Stimulated activated memory B cell treated with anti-CD40 and anti-IgM and Interleukin-4, amounts not matched to agents 10 μg/mL and 1 μg/mL and 100 μg/mL, for 72 hours (primary cell): ENCODE data around the gene SIPA1L3.
A peak's percentile ranks its signal among the peaks of the same experiment; 100 is the strongest.

Experiments used
- ATAC-seq: fragments of 150-1000 bp; cut with Tn5 transposase; 2 replicates; pipeline ENCODE4 v1.10.0; 2021
- H3K27ac Mint-ChIP-seq: one replicate; pipeline ENCODE4 v1.8.0; 2022; ENCODE audit warnings: mild to moderate bottlenecking, mixed read lengths
- H3K27me3 Mint-ChIP-seq: one replicate; pipeline ENCODE4 v1.8.0; 2022; ENCODE audit warnings: mixed read lengths
- H3K36me3 Mint-ChIP-seq: one replicate; pipeline ENCODE4 v1.8.0; 2022; ENCODE audit warnings: mixed read lengths
- H3K4me1 Mint-ChIP-seq: one replicate; pipeline ENCODE4 v1.8.0; 2022; ENCODE audit warnings: mixed read lengths
- H3K4me3 Mint-ChIP-seq: one replicate; pipeline ENCODE4 v1.8.0; 2022; ENCODE audit warnings: mild to moderate bottlenecking, moderate library complexity, mixed read lengths
- H3K9me3 Mint-ChIP-seq: one replicate; pipeline ENCODE4 v1.8.0; 2022; ENCODE audit warnings: mixed read lengths

Gene SIPA1L3

GRCh38 chr19:37972803-37973202 is 65.8 kb downstream of the SIPA1L3 start:
- ATAC-seq: no peak
- peaks cover 71% of the 10 kb centered on the region for H3K4me1 Mint-ChIP-seq
- H3K4me3 Mint-ChIP-seq: no peak overlapping the region
- H3K27me3 Mint-ChIP-seq: no peaks in the 10 kb centered on the region
- no peak overlapping the region for H3K27ac Mint-ChIP-seq
- peaks cover 12% of the 10 kb centered on the region for H3K9me3 Mint-ChIP-seq
- peaks cover 60% of the 10 kb centered on the region for H3K36me3 Mint-ChIP-seq

DNA sequence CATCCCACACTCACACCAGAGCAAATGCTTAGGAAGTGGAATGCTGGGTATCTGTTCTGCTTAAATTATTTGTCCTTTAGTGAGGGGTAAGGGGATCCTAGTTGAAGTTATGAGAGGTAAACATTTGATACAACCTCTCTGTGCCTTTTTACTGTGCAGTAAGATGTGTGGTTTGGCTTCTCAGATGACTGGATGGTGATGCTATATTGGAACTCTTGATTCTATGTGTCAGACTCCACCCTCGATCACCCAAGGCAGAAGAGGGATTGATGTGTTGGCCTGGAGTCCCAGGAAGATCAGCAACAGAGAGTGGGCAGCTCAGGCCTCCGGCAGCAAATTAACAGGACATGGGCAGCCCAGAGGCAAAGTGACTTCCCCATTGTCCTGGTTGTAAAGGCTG is 66.7 kb downstream of the SIPA1L3 start:
- Mint-ChIP-seq H3K4me1 (peaks cover 69% of the 10 kb centered on the region), H3K27me3 (no peaks in the 10 kb centered on the region), H3K4me3 (no peak overlapping the region), H3K36me3 (peaks cover 57% of the 10 kb centered on the region), H3K27ac (peak overlapping the region; percentile 95), H3K9me3 (peaks cover 12% of the 10 kb centered on the region)
- ATAC-seq: no peak

DNA sequence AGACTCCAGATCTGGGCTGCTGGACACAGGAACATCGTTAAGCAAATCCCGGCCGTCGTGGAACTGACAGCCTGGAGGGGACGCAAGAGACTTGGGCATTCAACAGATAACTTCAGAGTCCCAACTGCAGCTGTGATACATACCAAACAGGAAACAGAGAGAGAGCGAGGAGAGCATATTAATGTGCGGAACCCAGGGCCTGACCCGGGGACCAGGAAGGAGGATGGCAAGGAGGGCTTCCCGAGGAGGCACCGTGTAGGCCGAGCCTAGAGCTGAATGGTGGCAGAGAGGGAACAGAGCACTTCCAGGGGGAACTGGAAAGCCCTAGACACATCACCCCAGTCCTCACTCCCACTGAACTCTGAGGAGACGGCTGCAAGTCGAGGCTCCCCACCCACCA is 68.1 kb downstream of the SIPA1L3 start:
- H3K9me3 Mint-ChIP-seq: peaks cover 12% of the 10 kb centered on the region
- peak overlapping the region; percentile 13 for H3K4me3 Mint-ChIP-seq
- peaks cover 70% of the 10 kb centered on the region for H3K4me1 Mint-ChIP-seq
- peak overlapping the region; percentile 95 for H3K27ac Mint-ChIP-seq
- H3K36me3 Mint-ChIP-seq: peaks cover 48% of the 10 kb centered on the region
- ATAC-seq: peak; percentile 34
- H3K27me3 Mint-ChIP-seq: no peaks in the 10 kb centered on the region

GRCh38 chr19:37975596-37976515 is 68.8 kb downstream of the SIPA1L3 start:
- peaks cover 78% of the 10 kb centered on the region for H3K4me1 Mint-ChIP-seq
- ATAC-seq: peak; percentile 5
- peaks cover 41% of the 10 kb centered on the region for H3K36me3 Mint-ChIP-seq
- peak overlapping the region; percentile 95 for H3K27ac Mint-ChIP-seq
- H3K27me3 Mint-ChIP-seq: no peaks in the 10 kb centered on the region
- peaks cover 11% of the 10 kb centered on the region for H3K9me3 Mint-ChIP-seq
- peak overlapping the region; percentile 39 for H3K4me3 Mint-ChIP-seq

- Mint-ChIP-seq H3K4me1 (peaks cover 76% of the 10 kb centered on the region), H3K27ac (peak overlapping the region; percentile 95), H3K27me3 (no peaks in the 10 kb centered on the region), H3K36me3 (peaks cover 25% of the 10 kb centered on the region), H3K4me3 (no peak overlapping the region), H3K9me3 (no peaks in the 10 kb centered on the region)
- ATAC-seq: no peak
Measured at GRCh38 chr19:37977391-37977790, 70.4 kb downstream of the SIPA1L3 start.

GRCh38 chr19:37977992-37978391 is 71.0 kb downstream of the SIPA1L3 start:
- Mint-ChIP-seq H3K4me3 (peak overlapping the region; percentile 21), H3K4me1 (peaks cover 82% of the 10 kb centered on the region), H3K27ac (peak overlapping the region; percentile 95), H3K36me3 (peaks cover 25% of the 10 kb centered on the region), H3K9me3 (no peaks in the 10 kb centered on the region), H3K27me3 (no peaks in the 10 kb centered on the region)
- ATAC-seq: no peak

DNA sequence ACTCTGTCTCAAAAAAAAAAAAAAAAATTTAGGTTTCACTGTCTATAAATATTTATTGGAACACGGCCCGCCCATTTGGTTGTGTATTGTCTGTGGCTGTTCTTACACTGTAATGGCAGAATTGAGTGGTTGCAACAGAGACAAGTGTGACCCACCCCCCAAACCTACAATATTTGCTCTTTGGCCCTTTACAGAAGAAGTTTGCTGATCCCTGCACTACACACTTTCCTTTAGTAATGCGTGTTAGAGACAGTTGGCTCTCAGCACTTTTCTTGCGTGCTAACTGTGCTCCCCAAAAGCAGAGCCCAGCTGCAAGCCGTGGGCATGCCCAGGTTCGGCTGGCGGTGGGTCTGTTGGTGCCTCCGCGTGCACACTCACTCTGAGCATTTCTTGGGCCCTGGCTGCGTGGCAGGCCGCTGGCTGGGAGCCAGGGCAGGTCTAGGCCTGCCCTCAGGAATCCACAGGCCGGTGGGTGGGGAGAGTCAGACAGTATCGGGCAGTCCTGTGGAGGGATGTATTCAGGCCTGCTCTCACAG is 72.6 kb downstream of the SIPA1L3 start:
- Mint-ChIP-seq H3K27ac (peak overlapping the region; percentile 95), H3K4me1 (peaks cover 84% of the 10 kb centered on the region), H3K9me3 (no peaks in the 10 kb centered on the region), H3K27me3 (no peaks in the 10 kb centered on the region), H3K4me3 (peak overlapping the region; percentile 59), H3K36me3 (peaks cover 24% of the 10 kb centered on the region)
- peak; percentile 77 for ATAC-seq

DNA sequence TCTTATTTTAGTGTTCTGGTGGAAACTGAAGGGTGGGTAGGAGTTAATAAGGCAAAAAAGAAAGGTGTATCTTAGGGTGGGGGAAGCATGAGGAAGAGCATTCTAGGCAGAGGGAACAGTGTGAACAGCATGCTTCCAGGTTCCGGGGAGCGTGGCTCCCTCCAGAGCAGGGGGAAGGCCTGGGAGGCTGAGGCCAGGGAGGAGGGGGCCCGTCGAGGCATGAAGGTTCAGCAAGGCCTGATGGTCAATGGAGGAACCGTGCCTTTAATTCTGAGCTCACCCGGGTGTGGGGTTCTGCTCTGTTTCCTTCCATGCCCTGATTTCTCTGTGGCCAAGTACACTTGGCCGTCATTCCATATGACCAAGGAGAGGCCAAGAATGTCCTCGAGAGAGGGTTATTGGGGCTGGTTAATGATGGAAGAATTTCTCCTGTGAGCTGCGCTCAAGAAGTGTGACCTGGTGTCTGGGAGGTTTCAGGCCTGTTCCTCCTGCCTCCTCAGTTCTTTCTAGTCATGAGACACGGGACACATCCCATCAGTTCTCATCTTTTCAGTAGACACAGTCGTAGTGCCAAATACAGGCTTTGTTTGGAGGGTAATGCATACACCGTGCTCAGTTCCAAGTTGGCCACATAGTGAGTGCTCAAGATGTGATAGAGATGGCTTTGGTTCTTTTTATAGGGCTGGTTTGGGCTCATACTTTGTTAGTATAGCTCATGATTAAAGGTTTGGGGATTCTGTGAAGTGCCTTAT is 73.6 kb downstream of the SIPA1L3 start:
- no peak for ATAC-seq
- Mint-ChIP-seq H3K4me1 (peaks cover 84% of the 10 kb centered on the region), H3K36me3 (peaks cover 15% of the 10 kb centered on the region), H3K27me3 (no peaks in the 10 kb centered on the region), H3K4me3 (peak overlapping the region; percentile 59), H3K9me3 (no peaks in the 10 kb centered on the region), H3K27ac (peak overlapping the region; percentile 95)

- Mint-ChIP-seq H3K36me3 (peaks cover 6% of the 10 kb centered on the region), H3K4me1 (peaks cover 85% of the 10 kb centered on the region), H3K27ac (peak overlapping the region; percentile 95), H3K4me3 (no peak overlapping the region), H3K9me3 (no peaks in the 10 kb centered on the region), H3K27me3 (no peaks in the 10 kb centered on the region)
- no peak for ATAC-seq
Measured at GRCh38 chr19:37981785-37982475, 74.9 kb downstream of the SIPA1L3 start.

- Mint-ChIP-seq H3K4me1 (peaks cover 90% of the 10 kb centered on the region), H3K4me3 (no peak overlapping the region), H3K27me3 (no peaks in the 10 kb centered on the region), H3K36me3 (peaks cover 6% of the 10 kb centered on the region), H3K9me3 (no peaks in the 10 kb centered on the region), H3K27ac (peak overlapping the region; percentile 95)
- ATAC-seq: no peak
Measured at GRCh38 chr19:37982655-37983054, 75.6 kb downstream of the SIPA1L3 start.

GRCh38 chr19:37983153-37983552 is 76.1 kb downstream of the SIPA1L3 start:
- ATAC-seq: no peak
- H3K27me3 Mint-ChIP-seq: no peaks in the 10 kb centered on the region
- H3K27ac Mint-ChIP-seq: peak overlapping the region; percentile 95
- peaks cover 90% of the 10 kb centered on the region for H3K4me1 Mint-ChIP-seq
- no peaks in the 10 kb centered on the region for H3K9me3 Mint-ChIP-seq
- H3K4me3 Mint-ChIP-seq: no peak overlapping the region
- H3K36me3 Mint-ChIP-seq: peaks cover 6% of the 10 kb centered on the region

- no peak overlapping the region for H3K4me3 Mint-ChIP-seq
- peaks cover 11% of the 10 kb centered on the region for H3K36me3 Mint-ChIP-seq
- H3K27ac Mint-ChIP-seq: peak overlapping the region; percentile 95
- peaks cover 94% of the 10 kb centered on the region for H3K4me1 Mint-ChIP-seq
- H3K27me3 Mint-ChIP-seq: no peaks in the 10 kb centered on the region
- no peak for ATAC-seq
- no peaks in the 10 kb centered on the region for H3K9me3 Mint-ChIP-seq
Measured at GRCh38 chr19:37983916-37984315, 76.9 kb downstream of the SIPA1L3 start.

- peak; percentile 85 for ATAC-seq
- peaks cover 92% of the 10 kb centered on the region for H3K4me1 Mint-ChIP-seq
- no peaks in the 10 kb centered on the region for H3K27me3 Mint-ChIP-seq
- H3K9me3 Mint-ChIP-seq: no peaks in the 10 kb centered on the region
- peaks cover 14% of the 10 kb centered on the region for H3K36me3 Mint-ChIP-seq
- H3K27ac Mint-ChIP-seq: peak overlapping the region; percentile 95
- H3K4me3 Mint-ChIP-seq: peak overlapping the region; percentile 29
Measured at GRCh38 chr19:37986048-37986750, 79.2 kb downstream of the SIPA1L3 start.
